ENCODE results near the gene PRKCH. TPM values are rescaled to one million over a fixed set of nuclear protein-coding genes. Genes with fewer than 3 reads are reported as not detected.

Gene PRKCH
- total RNA-seq, 2 experiments from 2014 or later, result 149 to 158 TPM

DNA sequence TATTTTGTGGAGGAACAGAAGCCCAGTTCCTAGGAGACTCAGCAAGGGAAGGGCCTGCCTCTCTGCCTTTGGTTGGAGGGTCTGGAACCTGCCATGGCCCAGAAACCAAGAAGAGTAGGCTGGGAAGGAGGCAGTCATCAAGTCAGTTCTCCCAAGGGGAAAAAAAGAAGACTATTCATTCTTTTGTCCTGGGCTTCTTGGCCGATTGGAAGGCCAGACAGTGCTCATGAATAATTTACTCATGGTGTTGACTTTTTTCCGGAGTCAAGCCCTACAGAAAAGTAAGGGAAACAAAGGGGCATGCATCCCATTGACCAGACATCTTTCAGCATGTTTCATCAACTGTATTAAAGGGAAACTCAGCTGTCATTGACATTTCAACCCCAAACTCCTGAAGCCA lies 168.1 kb downstream of the PRKCH start:
- no peaks in the 10 kb centered on the region for H3K27me3 Mint-ChIP-seq (ENCODE audit: low read depth)
- peak overlapping the region; percentile 65 for H3K27ac Mint-ChIP-seq
- CTCF ChIA-PET, result interaction anchor here (0.6 to 2.6 kb wide), 4 partner anchors 9 to 235 kb away, joined by 3 to 9 read pairs (median 6); no protein-coding TSS in a partner anchor
- DNase-seq, result no peak
- no peaks in the 10 kb centered on the region for H3K9me3 Mint-ChIP-seq
- peaks cover 35% of the 10 kb centered on the region for H3K36me3 Mint-ChIP-seq (ENCODE audit: low read depth)
- intact Hi-C loops (cut with micrococcal nuclease), result no loop called here
- no peak overlapping the region for H3K4me3 Mint-ChIP-seq
- peaks cover 29% of the 10 kb centered on the region for H3K4me1 Mint-ChIP-seq (ENCODE audit: low read depth)

DNA sequence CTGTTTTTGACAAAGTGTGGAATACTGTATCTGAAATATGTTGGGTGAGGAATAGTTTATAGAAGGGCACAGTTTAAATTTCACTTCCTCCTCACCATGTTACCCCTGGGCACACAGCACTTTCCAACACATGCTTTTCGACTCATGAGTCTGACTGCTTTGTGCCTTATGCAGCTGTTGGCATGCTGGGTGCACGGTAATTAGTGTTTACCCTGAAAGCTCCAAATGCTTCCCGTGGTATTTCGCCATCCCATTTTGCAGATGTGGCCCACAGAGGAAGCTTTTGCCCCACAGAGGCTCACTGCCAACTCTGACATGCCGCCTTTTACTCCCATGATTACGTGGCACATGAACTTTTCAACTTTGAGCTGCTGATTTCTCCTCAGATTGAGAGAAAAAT lies 168.6 kb downstream of the PRKCH start:
- Mint-ChIP-seq H3K27me3 (ENCODE audit: low read depth) (no peaks in the 10 kb centered on the region), H3K4me1 (ENCODE audit: low read depth) (peaks cover 31% of the 10 kb centered on the region), H3K27ac (peak overlapping the region; percentile 65), H3K36me3 (ENCODE audit: low read depth) (peaks cover 36% of the 10 kb centered on the region), H3K9me3 (no peaks in the 10 kb centered on the region), H3K4me3 (no peak overlapping the region)
- intact Hi-C loops (cut with micrococcal nuclease), result no loop called here
- DNase-seq, result no peak
- CTCF ChIA-PET, result interaction anchor here (0.6 to 2.6 kb wide), 7 partner anchors 9 to 347 kb away, joined by 3 to 9 read pairs (median 4); no protein-coding TSS in a partner anchor

DNA sequence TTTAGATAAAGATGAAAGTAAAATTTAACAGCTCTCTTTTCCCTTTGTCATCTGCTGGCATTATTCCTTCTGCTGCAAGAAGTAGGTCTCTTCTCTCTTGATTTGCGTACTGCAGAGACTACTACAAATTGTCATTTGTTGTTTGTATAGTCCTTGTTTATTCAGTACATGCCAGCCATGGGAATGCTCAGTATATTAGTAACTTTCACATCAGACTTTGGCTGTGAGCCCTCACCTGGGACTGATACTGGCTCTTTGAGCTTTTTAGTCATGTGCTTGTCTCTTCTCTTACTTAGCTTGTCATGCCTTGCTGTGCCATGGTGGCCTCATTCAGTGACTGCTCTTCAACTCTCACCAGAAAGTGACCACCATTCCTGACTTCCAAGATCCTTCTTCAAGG lies 169.8 kb downstream of the PRKCH start:
- Mint-ChIP-seq H3K36me3 (ENCODE audit: low read depth) (peaks cover 37% of the 10 kb centered on the region), H3K9me3 (no peaks in the 10 kb centered on the region), H3K27me3 (ENCODE audit: low read depth) (no peaks in the 10 kb centered on the region), H3K4me1 (ENCODE audit: low read depth) (peaks cover 31% of the 10 kb centered on the region), H3K4me3 (no peak overlapping the region), H3K27ac (no peak overlapping the region)
- CTCF ChIA-PET, result interaction anchor here (2.6 to 3.1 kb wide), 2 partner anchors 10 to 14 kb away, joined by 9 to 12 read pairs; no protein-coding TSS in a partner anchor
- intact Hi-C loops (cut with micrococcal nuclease), result no loop called here
- no peak for DNase-seq

DNA sequence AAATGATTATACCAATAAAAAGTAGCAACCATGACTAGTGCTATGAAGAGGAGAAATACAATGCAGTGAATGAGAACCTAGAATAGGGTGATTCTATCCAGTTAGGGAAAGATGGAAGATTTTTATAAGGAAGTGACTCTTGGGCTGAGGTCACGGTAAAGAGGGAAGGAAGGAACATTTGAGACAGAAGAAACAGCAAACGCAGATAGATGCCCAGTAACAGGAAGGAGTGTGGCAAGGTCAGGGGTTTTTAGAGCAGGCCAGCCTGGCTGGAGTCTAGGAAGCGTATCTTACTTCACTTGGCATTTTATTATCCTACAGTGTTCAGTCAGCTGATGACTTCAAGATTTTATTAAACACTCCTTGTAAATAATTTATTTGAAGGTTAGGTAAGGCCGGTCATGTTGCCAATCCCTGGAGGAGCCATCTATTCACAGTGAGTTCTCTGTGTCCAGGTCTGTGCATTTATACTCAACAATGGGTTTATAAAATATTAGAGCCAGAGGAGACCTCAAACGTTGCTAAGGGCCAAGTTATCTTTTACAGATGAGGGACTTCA lies 170.6 kb downstream of the PRKCH start:
- Mint-ChIP-seq H3K4me3 (no peak overlapping the region), H3K9me3 (no peaks in the 10 kb centered on the region), H3K27me3 (ENCODE audit: low read depth) (no peaks in the 10 kb centered on the region), H3K36me3 (ENCODE audit: low read depth) (peaks cover 40% of the 10 kb centered on the region), H3K4me1 (ENCODE audit: low read depth) (peaks cover 36% of the 10 kb centered on the region), H3K27ac (no peak overlapping the region)
- CTCF ChIA-PET, result interaction anchor here (0.6 to 3.1 kb wide), 4 partner anchors 11 to 272 kb away, joined by 3 to 12 read pairs (median 6); no protein-coding TSS in a partner anchor
- intact Hi-C loops (cut with micrococcal nuclease), result loop anchor here (1.0 kb wide), 1 partner anchor 12 kb away; no protein-coding TSS in a partner anchor
- DNase-seq, result no peak

DNA sequence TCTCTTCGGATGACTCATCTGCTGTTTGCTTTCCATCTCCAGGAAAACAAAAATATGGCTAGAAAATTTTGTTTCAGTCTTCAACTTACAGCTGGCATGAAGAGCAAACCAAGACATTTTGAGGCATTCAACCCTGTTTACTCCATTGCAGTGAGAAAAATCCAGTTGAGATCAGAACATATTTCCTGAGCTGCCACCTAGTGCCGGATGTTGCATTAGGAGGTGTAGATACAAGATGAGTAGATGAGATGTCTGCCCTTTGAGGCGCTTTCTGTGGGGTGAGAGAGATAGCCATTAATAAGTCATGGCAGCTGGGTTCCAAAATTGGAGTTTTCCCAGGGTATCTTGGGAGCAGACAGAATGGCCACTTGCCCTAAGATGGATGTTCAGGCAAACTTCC lies 171.1 kb downstream of the PRKCH start:
- Mint-ChIP-seq H3K36me3 (ENCODE audit: low read depth) (peaks cover 40% of the 10 kb centered on the region), H3K4me1 (ENCODE audit: low read depth) (peaks cover 38% of the 10 kb centered on the region), H3K27ac (no peak overlapping the region), H3K27me3 (ENCODE audit: low read depth) (no peaks in the 10 kb centered on the region), H3K4me3 (no peak overlapping the region), H3K9me3 (no peaks in the 10 kb centered on the region)
- intact Hi-C loops (cut with micrococcal nuclease), result loop anchor here (1.0 kb wide), 1 partner anchor 12 kb away; no protein-coding TSS in a partner anchor
- DNase-seq, result no peak
- CTCF ChIA-PET, result interaction anchor here (0.6 to 3.1 kb wide), 4 partner anchors 12 to 271 kb away, joined by 3 to 12 read pairs (median 4); no protein-coding TSS in a partner anchor

DNA sequence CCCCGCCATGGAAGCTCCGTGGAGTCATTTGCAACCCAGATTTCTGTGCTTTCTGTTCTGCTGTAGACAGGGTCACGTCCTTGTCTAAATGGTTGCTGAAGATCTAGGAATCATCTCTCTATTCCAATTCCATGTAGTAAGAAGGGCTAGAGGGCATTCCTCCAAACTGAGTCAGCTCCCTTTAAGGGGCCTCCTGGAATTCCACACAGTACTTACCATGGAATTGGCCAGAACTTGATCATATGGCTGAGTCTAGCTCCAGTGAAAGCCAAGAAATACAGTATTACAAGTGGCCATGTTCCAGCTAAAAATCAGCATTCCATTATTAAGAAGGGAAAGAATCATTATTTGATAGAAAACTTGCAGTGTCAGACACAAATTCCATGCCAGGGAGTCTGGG lies 171.9 kb downstream of the PRKCH start:
- H3K9me3 Mint-ChIP-seq, result no peaks in the 10 kb centered on the region
- CTCF ChIA-PET, result interaction anchor here (0.7 to 3.1 kb wide), 6 partner anchors 12 to 348 kb away, joined by 3 to 12 read pairs (median 4); no protein-coding TSS in a partner anchor
- no peaks in the 10 kb centered on the region for H3K27me3 Mint-ChIP-seq (ENCODE audit: low read depth)
- DNase-seq, result no peak
- intact Hi-C loops (cut with micrococcal nuclease), result no loop called here
- H3K27ac Mint-ChIP-seq, result no peak overlapping the region
- H3K4me3 Mint-ChIP-seq, result no peak overlapping the region
- H3K36me3 Mint-ChIP-seq (ENCODE audit: low read depth), result peaks cover 41% of the 10 kb centered on the region
- peaks cover 42% of the 10 kb centered on the region for H3K4me1 Mint-ChIP-seq (ENCODE audit: low read depth)

DNA sequence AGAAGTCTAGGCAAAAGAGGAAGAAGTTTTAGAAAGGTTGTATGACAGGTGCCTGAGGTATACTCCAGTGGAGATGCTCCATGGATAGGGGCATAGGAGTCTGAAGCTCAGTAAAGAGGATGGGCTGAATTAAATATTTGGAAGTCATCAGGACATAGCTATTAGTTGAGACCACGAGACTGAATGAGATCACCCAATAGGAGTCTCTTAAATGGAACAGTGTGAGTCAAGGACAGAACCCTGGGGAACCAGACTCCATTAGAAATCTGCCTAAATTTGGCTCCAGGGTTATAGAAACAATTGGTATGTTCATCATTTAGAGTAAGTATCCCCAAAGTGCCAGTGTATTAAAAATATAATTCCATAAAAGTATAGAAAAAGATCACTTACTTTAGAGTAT lies 172.6 kb downstream of the PRKCH start:
- CTCF ChIA-PET, result interaction anchor here (0.6 to 3.1 kb wide), 5 partner anchors 13 to 347 kb away, joined by 3 to 12 read pairs (median 6); no protein-coding TSS in a partner anchor
- H3K36me3 Mint-ChIP-seq (ENCODE audit: low read depth), result peaks cover 37% of the 10 kb centered on the region
- peaks cover 45% of the 10 kb centered on the region for H3K4me1 Mint-ChIP-seq (ENCODE audit: low read depth)

DNA sequence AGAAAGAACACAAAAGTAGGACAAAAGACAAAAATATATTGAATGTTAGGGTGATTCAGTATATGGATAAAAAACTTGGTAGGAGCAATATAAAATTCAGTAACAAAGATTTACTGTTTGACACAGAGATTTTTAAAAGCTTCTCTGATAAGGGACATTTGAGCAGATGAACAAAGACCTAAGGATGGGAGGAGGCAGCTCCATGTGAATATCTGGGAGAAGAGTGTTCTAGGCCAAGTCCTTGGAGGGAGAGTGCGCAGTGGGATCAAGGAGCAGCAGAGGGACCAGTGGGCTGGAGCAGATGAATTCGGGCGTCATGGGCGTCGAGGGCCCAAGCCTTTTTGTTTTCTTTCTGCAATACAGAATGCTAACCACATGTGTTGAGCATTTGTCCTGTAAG lies 174.4 kb downstream of the PRKCH start:
- no peak for DNase-seq
- CTCF ChIA-PET, result interaction anchor here (1.4 kb wide), 1 partner anchor 12 kb away, joined by 5 read pairs; no protein-coding TSS in a partner anchor
- intact Hi-C loops (cut with micrococcal nuclease), result no loop called here
- Mint-ChIP-seq H3K27ac (peak overlapping the region; percentile 70), H3K36me3 (ENCODE audit: low read depth) (peaks cover 40% of the 10 kb centered on the region), H3K4me1 (ENCODE audit: low read depth) (peaks cover 62% of the 10 kb centered on the region), H3K27me3 (ENCODE audit: low read depth) (no peaks in the 10 kb centered on the region), H3K4me3 (no peak overlapping the region), H3K9me3 (no peaks in the 10 kb centered on the region)

More for the DNA sequence above, 172.6 kb downstream of the PRKCH start:
- intact Hi-C loops (cut with micrococcal nuclease), result no loop called here
- H3K4me3 Mint-ChIP-seq, result no peak overlapping the region
- no peak overlapping the region for H3K27ac Mint-ChIP-seq
- H3K27me3 Mint-ChIP-seq (ENCODE audit: low read depth), result no peaks in the 10 kb centered on the region
- no peak for DNase-seq
- no peaks in the 10 kb centered on the region for H3K9me3 Mint-ChIP-seq

DNA sequence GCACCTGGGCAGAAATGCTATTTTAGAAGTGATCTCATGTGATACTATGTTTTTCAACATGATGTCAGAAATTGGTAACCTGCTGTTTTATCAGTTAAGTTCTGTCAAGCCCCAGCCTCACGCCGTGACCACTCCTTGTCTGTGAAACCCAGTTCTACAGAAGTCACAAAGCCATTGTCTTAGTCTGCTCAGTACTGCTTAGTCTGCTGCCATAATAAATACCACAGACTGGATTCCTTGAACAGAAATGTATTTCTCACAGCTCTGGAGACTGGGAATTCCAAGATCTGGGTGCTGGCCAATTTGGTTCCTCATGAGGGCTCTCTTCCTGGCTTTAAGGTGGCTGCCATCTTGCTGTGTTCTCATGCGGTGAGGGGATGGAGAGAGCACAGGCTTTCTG lies 176.9 kb downstream of the PRKCH start:
- intact Hi-C loops (cut with micrococcal nuclease), result no loop called here
- Mint-ChIP-seq H3K4me1 (ENCODE audit: low read depth) (peaks cover 87% of the 10 kb centered on the region), H3K27ac (peak overlapping the region; percentile 100), H3K4me3 (no peak overlapping the region), H3K36me3 (ENCODE audit: low read depth) (peaks cover 42% of the 10 kb centered on the region), H3K9me3 (no peaks in the 10 kb centered on the region), H3K27me3 (ENCODE audit: low read depth) (no peaks in the 10 kb centered on the region)
- CTCF ChIA-PET, result interaction anchor here (11.1 kb wide), 1 partner anchor 21 kb away, joined by 130 read pairs; no protein-coding TSS in a partner anchor
- DNase-seq, result no peak

DNA sequence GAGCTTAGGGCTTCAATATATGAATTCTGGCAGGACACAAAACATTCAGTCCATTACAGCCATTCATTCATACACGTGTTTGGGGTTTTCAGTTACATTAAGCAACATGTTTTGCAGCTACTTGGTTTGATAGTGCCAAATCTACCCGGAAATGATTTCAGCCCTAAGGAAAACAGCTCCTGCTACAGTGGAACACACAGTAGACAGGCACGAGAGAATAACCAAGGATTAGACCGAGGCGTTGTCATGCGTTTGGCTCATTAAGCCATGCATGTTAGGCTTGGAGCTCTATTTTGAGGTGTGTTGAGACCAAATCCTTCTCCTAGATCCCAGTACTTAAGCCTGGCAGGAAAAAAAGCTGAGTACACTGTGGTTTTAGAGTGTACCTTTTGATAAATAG lies 177.4 kb downstream of the PRKCH start:
- no peaks in the 10 kb centered on the region for H3K27me3 Mint-ChIP-seq (ENCODE audit: low read depth)
- H3K27ac Mint-ChIP-seq, result peak overlapping the region; percentile 100
- intact Hi-C loops (cut with micrococcal nuclease), result no loop called here
- H3K4me3 Mint-ChIP-seq, result no peak overlapping the region
- H3K9me3 Mint-ChIP-seq, result no peaks in the 10 kb centered on the region
- no peak for DNase-seq
- peaks cover 46% of the 10 kb centered on the region for H3K36me3 Mint-ChIP-seq (ENCODE audit: low read depth)
- CTCF ChIA-PET, result interaction anchor here (0.7 to 11.1 kb wide), 2 partner anchors 22 to 227 kb away, joined by 3 to 130 read pairs; no protein-coding TSS in a partner anchor
- peaks cover 92% of the 10 kb centered on the region for H3K4me1 Mint-ChIP-seq (ENCODE audit: low read depth)

DNA sequence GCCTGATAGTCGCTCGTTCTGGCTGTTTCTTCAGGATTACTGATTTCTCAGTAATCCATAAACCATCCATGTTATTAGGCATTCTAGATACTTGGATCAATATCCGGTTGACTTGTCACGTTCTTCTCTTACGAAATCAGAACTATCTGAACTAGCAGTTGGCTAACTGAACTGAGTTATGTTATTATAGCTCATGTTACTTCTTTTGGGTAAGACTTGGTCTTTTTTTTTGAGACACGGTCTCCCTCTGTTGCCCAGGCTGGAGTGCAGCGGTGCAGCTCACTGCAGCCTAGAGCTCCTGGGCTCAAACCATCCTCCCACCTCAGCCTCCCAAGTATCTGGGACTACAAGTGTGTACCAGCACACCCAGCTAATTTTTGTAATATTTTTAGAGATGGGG lies 178.6 kb downstream of the PRKCH start:
- H3K27ac Mint-ChIP-seq, result peak overlapping the region; percentile 100
- H3K27me3 Mint-ChIP-seq (ENCODE audit: low read depth), result no peaks in the 10 kb centered on the region
- CTCF ChIA-PET, result interaction anchor here (0.6 to 11.1 kb wide), 8 partner anchors 8 to 338 kb away, joined by 3 to 130 read pairs (median 4); no protein-coding TSS in a partner anchor
- intact Hi-C loops (cut with micrococcal nuclease), result loop anchor here (5.0 kb wide), 1 partner anchor 323 kb away; no protein-coding TSS in a partner anchor
- H3K36me3 Mint-ChIP-seq (ENCODE audit: low read depth), result peaks cover 47% of the 10 kb centered on the region
- no peak overlapping the region for H3K4me3 Mint-ChIP-seq
- peaks cover 96% of the 10 kb centered on the region for H3K4me1 Mint-ChIP-seq (ENCODE audit: low read depth)
- peaks cover 4% of the 10 kb centered on the region for H3K9me3 Mint-ChIP-seq
- DNase-seq, result no peak

DNA sequence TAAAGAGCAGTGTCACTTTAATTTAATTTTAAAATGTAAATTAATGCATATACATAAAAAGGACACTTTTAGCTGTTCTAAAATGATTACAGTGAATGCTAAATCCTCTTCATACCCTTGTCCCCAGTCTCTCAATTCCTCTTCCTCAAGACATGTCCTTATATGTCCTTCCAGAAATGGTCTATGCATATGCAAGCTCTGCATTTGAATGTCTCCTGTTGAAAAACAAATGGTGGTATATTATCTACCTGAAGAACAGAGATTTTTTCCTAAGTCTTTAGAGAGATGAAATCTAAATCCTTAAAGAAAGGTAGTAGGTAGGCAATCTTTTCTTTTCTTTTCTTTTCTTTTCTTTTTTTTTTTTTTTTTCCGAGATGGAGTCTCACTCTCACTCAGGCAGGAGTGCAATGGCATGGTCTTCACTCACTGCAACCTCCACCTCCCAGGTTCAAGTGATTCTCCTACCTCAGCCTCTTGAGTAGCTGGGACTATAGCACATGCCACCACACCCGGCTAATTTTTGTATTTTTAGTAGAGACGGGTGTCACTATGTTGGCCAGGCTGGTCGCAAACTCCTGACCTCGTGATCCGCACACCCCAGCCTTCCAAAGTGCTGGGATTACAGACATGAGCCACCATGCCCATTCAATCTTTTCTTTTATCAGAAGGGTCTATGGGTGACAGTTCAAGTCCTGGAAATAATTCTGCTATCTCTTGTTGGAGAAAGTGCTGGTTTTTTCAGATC lies 180.5 kb downstream of the PRKCH start:
- peak overlapping the region; percentile 66 for H3K4me3 Mint-ChIP-seq
- no peaks in the 10 kb centered on the region for H3K27me3 Mint-ChIP-seq (ENCODE audit: low read depth)
- intact Hi-C loops (cut with micrococcal nuclease), result loop anchor here (1.0 to 5.0 kb wide), 3 partner anchors 22 to 325 kb away; no protein-coding TSS in a partner anchor
- peaks cover 50% of the 10 kb centered on the region for H3K36me3 Mint-ChIP-seq (ENCODE audit: low read depth)
- CTCF ChIA-PET, result interaction anchor here (1.0 to 11.1 kb wide), 4 partner anchors 25 to 72 kb away, joined by 3 to 130 read pairs (median 3); no protein-coding TSS in a partner anchor
- H3K9me3 Mint-ChIP-seq, result peaks cover 5% of the 10 kb centered on the region
- H3K27ac Mint-ChIP-seq, result peak overlapping the region; percentile 100
- no peak for DNase-seq
- peaks cover 95% of the 10 kb centered on the region for H3K4me1 Mint-ChIP-seq (ENCODE audit: low read depth)

Measured in activated naive CD4-positive, alpha-beta T cell treated with anti-CD3 and anti-CD28 coated beads for 36 hours (primary cell).